Panc1 (cell line): Measurements from ENCODE around the gene USPL1.

ENCODE experiments used
- POLR2AphosphoS5 ChIP-seq: IDR thresholded peaks from 2 replicates; pipeline ENCODE4 v1.6.1; 2012; ENCODE audit warnings: mild to moderate bottlenecking, low read depth, low read length, moderate library complexity
- TCF7L2 ChIP-seq: IDR thresholded peaks from 2 replicates; pipeline ENCODE4 v1.6.1; 2011; ENCODE audit warnings: mild to moderate bottlenecking, low read depth, low read length, inconsistent platforms
- TF ChIP-seq, protein P1 (sequence below): fragments of 450-650 bp; IDR thresholded peaks from 2 replicates; pipeline ENCODE4 v1.5.1; 2017; ENCODE audit warnings: mild to moderate bottlenecking

DNA sequence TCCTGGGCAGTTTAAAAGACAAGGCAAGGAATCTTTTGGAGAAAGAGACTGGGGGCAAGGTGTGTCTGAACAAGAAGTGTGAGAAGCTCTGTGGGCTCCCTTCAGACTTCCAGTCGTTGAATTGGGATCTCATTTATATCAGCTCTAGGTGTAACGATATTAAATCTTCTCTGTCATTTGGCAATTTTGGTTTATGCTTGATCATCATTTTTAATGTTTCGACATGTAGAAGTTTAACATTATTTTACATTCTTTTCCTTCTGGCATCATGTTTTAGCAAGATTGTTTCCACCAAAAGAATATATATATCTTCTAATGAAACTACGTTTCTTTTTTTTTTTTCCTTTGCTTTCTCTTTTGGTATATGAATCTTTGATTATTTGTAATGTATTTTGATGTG, 49.3 kb downstream of the USPL1 start:
- TF ChIP-seq, protein P1, sequence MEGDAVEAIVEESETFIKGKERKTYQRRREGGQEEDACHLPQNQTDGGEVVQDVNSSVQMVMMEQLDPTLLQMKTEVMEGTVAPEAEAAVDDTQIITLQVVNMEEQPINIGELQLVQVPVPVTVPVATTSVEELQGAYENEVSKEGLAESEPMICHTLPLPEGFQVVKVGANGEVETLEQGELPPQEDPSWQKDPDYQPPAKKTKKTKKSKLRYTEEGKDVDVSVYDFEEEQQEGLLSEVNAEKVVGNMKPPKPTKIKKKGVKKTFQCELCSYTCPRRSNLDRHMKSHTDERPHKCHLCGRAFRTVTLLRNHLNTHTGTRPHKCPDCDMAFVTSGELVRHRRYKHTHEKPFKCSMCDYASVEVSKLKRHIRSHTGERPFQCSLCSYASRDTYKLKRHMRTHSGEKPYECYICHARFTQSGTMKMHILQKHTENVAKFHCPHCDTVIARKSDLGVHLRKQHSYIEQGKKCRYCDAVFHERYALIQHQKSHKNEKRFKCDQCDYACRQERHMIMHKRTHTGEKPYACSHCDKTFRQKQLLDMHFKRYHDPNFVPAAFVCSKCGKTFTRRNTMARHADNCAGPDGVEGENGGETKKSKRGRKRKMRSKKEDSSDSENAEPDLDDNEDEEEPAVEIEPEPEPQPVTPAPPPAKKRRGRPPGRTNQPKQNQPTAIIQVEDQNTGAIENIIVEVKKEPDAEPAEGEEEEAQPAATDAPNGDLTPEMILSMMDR, result no peak
- TF ChIP-seq TCF7L2, result no peak
- TF ChIP-seq POLR2AphosphoS5, result no peak
